ENCODE results near the gene CLIC3. TPM values are rescaled to one million over a fixed set of nuclear protein-coding genes. Genes with fewer than 3 reads are reported as not detected.

Gene CLIC3
- total RNA-seq, 1 experiment from 2014 or later, result 6.2 TPM

GRCh38 chr9:137021979-137022661 lies 25.8 kb upstream of the CLIC3 start:
- intact Hi-C loops (cut with micrococcal nuclease; ENCODE audit: unreplicated experiment), result no loop called here
- peak; percentile 32 for DNase-seq (ENCODE audit: low read depth, low spot score)
- Histone ChIP-seq H3K27me3 (ENCODE audit: control insufficient read depth, insufficient read depth, low read length) (no peaks in the 10 kb centered on the region), H3K36me3 (ENCODE audit: control insufficient read depth, insufficient read depth, low read length) (no peaks in the 10 kb centered on the region), H3K9me3 (ENCODE audit: control insufficient read depth, insufficient read depth, low read depth, low read length) (no peaks in the 10 kb centered on the region), H3K4me3 (ENCODE audit: low read depth in 2 of 2, low read length in 2 of 2) (no peak overlapping the region), H3K4me1 (ENCODE audit: control insufficient read depth, insufficient read depth, low read length) (peaks cover 17% of the 10 kb centered on the region), H3K27ac (ENCODE audit: low read length) (no peak overlapping the region)
- TF ChIP-seq CTCF (IDR thresholded peaks at IDR 0.05) (no peak), TCF7L2 (IDR thresholded peaks at IDR 0.05; ENCODE audit: low read depth, low read length) (no peak), POLR2AphosphoS5 (IDR thresholded peaks at IDR 0.05; ENCODE audit: low read depth, low read length) (no peak), SIN3A (IDR thresholded peaks at IDR 0.05; ENCODE audit: borderline replicate concordance, insufficient read depth, low read depth, low read length) (no peak), REST (IDR thresholded peaks at IDR 0.05; ENCODE audit: insufficient read depth in 1 of 2, low read depth in 2 of 2, low read length in 1 of 2) (peak in 1 of 2 experiments; percentile 49; a peak in 1 of 4 replicates)
- POLR2A ChIA-PET, result no interaction called here
- CTCF ChIA-PET, result interaction anchor here (0.6 kb wide), 1 partner anchor 24 kb away, joined by 4 read pairs; no protein-coding TSS in a partner anchor
- peak; percentile 92 for ATAC-seq
- in situ Hi-C loops (cut with HindIII; ENCODE audit: low pct_unique_long_range_greater_than_20kb, low sequenced_read_pairs), result no loop called here
- no TSS peak for BruUV-seq (replicated peaks)

GRCh38 chr9:137021568-137021978 lies 25.2 kb upstream of the CLIC3 start:
- H3K4me1 ChIP-seq (ENCODE audit: control insufficient read depth, insufficient read depth, low read length), result peaks cover 15% of the 10 kb centered on the region
- no peak for ATAC-seq
- POLR2A ChIA-PET, result no interaction called here
- no peak overlapping the region for H3K4me3 ChIP-seq (ENCODE audit: low read depth in 2 of 2, low read length in 2 of 2)
- in situ Hi-C loops (cut with HindIII; ENCODE audit: low pct_unique_long_range_greater_than_20kb, low sequenced_read_pairs), result no loop called here
- no peak for DNase-seq (ENCODE audit: low read depth, low spot score)
- no peak overlapping the region for H3K27ac ChIP-seq (ENCODE audit: low read length)
- no peaks in the 10 kb centered on the region for H3K9me3 ChIP-seq (ENCODE audit: control insufficient read depth, insufficient read depth, low read depth, low read length)
- TF ChIP-seq CTCF (IDR thresholded peaks at IDR 0.05) (no peak), SIN3A (IDR thresholded peaks at IDR 0.05; ENCODE audit: borderline replicate concordance, insufficient read depth, low read depth, low read length) (no peak), TCF7L2 (IDR thresholded peaks at IDR 0.05; ENCODE audit: low read depth, low read length) (no peak), POLR2AphosphoS5 (IDR thresholded peaks at IDR 0.05; ENCODE audit: low read depth, low read length) (no peak), REST (IDR thresholded peaks at IDR 0.05; ENCODE audit: insufficient read depth in 1 of 2, low read depth in 2 of 2, low read length in 1 of 2) (no peak)
- no peaks in the 10 kb centered on the region for H3K27me3 ChIP-seq (ENCODE audit: control insufficient read depth, insufficient read depth, low read length)
- no TSS peak for BruUV-seq (replicated peaks)
- H3K36me3 ChIP-seq (ENCODE audit: control insufficient read depth, insufficient read depth, low read length), result no peaks in the 10 kb centered on the region
- CTCF ChIA-PET, result no interaction called here
- intact Hi-C loops (cut with micrococcal nuclease; ENCODE audit: unreplicated experiment), result no loop called here
